D341Med (cell line): Measurements from ENCODE around the gene FBXL15.

Source experiments
- DNase-seq: peaks from one replicate; pipeline ENCODE4 v3.0.0; 2012; ENCODE audit warnings: low spot score

The FBXL15 gene

GRCh38 chr10:102411341-102412255 lies 9.0 kb upstream of the FBXL15 start:
- no peak for DNase-seq

- DNase-seq: no peak
Observed at GRCh38 chr10:102412293-102412692, 8.3 kb upstream of the FBXL15 start.

DNA sequence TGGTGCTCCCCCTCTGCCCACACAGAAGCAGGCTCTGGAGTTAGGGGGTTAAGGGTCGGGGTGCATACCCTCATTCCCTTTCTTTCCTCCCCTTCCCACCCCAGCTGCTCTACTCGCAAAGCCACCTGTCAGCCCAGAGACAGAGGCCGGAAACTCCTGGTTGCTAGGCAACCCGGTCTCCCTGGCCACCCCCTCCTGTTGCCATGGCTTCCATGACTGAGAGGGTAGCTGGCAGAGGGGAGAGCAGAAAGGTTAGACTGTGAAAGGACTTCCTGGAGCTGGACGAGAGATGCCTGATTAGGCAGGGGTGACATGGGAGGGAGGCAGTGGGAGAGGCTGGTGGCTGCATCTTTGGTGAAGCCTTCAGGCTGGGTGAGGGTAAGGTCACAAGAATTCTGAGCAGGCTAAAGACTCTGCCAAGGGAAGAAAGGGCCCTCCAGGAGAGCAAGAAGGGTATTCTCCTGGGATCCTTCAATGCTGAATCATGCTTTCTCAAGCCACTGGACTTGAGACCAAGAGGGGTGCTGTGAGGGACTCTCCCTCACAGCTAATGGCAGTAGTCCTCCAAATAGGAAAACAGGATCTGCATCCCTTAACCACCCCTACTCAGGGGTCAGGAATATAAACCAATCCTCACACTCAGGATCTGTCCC lies 7.5 kb upstream of the FBXL15 start:
- no peak for DNase-seq

DNA sequence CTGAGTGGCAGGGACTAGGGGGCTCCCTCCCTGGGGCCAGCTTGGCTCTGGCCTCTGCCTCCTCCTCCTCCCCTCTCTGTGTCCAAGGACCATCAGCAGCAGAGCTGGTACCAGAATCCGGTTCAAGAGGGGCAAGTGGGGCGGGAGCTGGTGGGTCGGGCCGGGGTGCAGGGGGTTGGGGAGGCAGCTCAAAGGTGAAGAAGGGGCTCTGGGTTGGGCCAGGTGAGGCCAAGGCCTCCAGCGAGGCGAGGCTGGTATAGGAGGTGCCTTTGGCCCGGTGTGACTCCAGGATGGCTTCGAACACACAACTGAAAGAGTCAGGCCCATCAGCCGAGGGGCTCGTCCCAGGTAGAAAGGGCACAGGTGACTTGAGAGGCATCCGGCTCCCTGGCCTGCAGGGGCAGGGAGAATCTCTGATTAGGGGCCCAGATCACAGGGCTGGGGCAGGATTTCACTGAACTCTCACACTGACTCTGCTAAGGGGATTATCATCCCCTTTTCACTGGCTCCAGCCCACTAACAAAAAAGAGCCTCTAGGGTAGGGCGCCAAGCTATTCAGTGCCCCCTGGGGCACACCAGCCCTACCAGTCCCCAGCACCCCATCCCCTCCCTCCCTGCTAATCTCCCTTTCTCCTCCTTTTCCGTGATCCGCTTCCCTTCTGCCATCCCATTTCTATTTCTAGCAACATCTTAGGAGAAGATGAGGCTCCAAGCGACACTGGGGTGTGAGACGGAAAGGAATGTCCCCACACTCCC lies 6.7 kb upstream of the FBXL15 start:
- peak; percentile 75 for DNase-seq

DNA sequence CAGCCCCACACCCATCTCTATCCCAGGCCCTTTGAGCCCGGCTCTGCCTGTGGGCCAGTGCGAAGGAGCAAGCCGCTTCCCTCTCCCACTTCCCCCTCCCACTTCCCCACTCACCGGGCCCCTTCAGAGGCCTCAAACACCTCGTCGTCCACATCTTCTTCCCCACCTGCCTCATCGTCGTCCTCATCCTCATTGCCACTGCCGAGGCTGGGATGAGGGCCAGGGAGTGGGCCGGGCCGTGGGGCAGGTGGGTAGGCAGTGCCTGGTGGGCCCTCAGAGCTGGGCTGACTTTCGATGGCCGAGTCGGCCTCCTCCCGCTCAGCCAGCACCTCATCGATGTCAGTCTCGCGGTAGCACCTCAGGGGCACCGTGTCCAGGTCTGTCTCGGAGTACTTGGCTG lies 5.9 kb upstream of the FBXL15 start:
- no peak for DNase-seq

- no peak for DNase-seq
Observed at GRCh38 chr10:102416283-102416682, 4.4 kb upstream of the FBXL15 start.

- no peak for DNase-seq
Observed at GRCh38 chr10:102416695-102417094, 3.9 kb upstream of the FBXL15 start.

DNA sequence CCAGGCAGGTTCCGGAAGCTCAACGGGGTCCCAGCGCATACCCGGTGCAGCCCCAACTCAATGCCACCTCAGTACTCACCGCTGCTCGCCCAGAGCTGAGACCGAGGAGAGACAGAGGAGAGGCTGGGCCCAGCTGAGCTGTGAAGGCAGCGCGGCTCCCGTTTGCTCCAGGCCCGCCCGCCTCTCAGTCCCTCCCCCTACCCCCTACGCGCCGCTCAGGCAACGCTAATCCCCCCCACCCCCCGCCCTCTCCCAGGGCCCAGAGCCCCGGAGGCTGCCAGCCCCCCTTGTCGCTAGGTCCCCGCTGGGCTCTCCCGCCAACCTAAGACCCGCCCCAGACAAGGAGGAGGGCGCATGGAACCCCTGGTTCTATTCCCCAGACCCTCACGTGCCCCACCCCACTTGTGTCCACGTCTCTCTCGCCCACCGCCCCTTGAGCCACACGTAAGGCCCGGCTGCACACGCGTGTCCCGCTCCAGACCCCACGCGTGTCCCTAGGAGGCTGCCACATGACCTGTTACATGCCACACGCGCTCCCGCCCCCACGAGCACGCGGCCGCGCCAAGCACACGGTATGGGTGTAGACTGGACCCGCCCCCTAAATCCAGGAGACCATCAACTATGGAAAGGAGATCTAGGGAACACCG lies 1.9 kb upstream of the FBXL15 start, which contains the start of gene PSD:
Gene PSD (minus strand): TSS at position 164 of the 647 bp plus-strand sequence. CDS start 1,747 bp downstream, outside the sequence.
- peak; percentile 87 for DNase-seq

- DNase-seq: peak; percentile 75
Observed at GRCh38 chr10:102419269-102420180, 1.1 kb upstream of the FBXL15 start.

- DNase-seq: no peak
Observed at GRCh38 chr10:102420181-102420713, 389 bp upstream of the FBXL15 start.

DNA sequence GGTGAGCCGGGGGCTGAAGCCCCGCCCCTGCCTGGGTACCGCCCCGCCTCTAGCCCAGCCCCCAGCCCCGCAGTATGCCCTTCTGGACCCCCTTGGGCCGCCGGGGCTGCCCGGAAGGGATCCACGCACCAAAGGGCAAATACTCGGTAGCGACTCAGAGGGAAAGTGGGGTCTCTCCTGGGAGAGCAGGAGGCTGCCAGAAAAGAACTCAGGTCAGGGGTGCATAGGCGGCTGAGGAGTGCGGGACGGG lies 796 bp downstream of the FBXL15 start:
- no peak for DNase-seq

DNA sequence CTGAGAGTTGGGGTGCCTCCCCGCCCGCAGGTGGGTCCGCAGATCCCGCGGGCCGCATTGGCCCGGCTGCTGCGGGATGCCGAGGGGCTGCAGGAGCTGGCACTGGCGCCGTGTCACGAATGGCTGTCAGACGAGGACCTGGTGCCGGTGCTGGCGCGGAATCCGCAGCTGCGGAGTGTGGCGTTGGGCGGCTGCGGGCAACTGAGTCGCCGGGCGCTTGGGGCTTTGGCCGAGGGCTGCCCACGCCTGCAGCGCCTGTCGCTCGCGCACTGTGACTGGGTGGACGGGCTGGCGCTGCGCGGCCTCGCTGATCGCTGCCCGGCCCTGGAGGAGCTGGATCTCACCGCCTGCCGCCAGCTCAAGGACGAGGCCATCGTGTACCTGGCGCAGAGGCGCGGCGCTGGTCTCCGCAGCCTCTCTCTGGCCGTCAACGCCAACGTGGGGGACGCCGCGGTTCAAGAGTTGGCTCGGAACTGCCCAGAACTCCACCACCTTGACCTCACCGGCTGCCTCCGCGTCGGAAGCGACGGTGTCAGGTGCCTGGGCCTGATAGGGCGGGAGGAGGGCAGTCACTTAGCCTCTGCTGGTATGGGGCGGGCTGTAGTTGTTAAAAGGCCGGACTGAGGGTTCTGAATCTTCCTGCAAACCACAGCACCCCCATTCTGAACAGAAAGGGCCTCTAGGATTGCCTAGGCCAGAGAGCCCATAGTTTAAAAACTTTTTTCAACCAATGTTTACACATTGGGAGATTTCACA lies 1.3 kb downstream of the FBXL15 start:
- no peak for DNase-seq

- peak; percentile 61 for DNase-seq
Observed at GRCh38 chr10:102422545-102423129, 2.0 kb downstream of the FBXL15 start.

- no peak for DNase-seq
Observed at GRCh38 chr10:102423372-102423968, 2.8 kb downstream of the FBXL15 start.

DNA sequence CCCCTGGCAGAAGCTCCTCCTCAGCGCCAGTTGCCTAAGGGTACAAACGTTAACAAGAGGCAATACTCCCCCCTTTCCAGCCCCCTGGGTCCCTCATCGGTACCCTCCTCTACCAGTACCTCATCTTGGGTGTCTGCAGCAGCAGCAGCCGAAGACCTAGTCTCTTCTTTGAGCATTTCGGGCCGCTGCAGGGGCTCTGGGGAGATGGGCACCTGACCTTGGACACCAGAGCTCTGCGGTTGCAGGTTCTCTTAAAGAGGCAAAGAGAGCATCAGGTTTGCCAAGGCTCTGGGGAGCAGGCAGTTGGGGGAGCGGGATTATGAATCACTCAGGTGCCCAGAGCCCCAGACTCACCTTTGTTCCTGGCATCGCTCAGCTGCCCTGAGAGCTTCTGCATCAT lies 3.5 kb downstream of the FBXL15 start:
- DNase-seq: no peak

GRCh38 chr10:102424916-102425315 lies 4.3 kb downstream of the FBXL15 start:
- DNase-seq: no peak

DNA sequence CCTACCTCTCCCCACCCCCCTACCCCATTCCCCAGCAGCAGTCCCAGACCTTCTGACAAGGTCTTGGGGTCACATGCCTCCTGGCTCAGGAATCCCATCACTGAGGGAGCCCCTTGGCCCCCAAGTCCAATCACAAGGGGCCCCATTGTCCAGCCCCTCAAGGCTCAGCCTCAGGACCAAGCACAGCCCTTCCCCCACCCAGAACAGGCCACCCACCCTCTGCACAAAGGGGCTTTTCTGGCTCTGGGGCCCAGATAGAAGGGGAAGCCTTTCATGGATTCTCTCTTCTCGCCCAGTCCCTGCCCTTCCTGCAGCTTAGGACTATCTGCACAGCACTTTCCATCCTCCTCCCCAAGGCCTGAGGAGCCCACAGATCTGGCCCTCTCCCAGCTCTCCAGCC lies 4.8 kb downstream of the FBXL15 start:
- DNase-seq: no peak

DNA sequence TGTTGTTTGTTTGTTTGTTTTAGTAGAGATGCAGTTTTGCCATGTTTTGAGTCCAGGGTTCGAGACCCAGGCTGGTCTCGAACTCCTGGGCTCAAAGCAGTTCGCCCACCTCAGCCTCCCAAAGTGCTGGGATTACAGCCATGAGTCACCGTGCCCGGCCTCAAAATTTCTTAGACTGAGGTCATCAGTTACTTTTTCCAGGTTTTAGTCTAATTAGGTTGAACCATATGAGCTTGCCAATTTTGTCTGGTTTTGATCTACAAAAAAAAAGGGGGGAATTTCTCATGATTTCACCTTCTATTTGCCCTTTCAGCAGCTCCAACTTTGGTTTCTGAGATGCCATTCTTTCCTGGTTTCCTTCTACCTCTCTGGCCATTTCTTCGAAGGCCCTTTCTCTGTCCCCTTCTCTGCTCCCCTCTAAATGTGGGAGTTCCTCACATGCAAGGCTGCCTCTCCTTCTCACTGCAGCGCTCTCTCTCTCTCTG lies 6.2 kb downstream of the FBXL15 start:
- no peak for DNase-seq

DNA sequence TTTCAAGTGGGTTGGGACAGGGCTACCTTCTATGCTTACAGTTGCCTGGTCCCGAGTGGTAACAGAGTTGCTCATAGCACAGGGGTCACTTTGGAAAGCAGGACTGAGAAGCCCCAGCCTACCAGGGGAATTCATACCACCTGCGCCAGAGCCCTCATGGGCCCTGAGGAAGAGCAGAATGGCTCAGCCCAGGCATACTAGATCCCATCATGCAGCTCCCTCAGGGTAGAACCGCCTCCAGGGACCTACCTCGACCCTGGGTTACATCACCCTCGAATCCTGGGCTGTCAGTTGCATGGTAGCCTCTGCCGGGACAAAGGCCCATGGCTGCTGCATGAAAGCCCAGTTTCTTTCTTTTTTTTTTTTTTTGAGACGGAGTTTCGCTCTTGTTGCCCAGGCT lies 8.8 kb downstream of the FBXL15 start:
- no peak for DNase-seq
